ENCODE data around the gene PRR13. TPM values are rescaled to one million over a fixed set of nuclear protein-coding genes. Genes with fewer than 3 reads are reported as not detected.

The PRR13 gene
- total and polyA plus RNA-seq, 12 donors = 68.2 to 407 (median 129) TPM

GRCh38 chr12:53424626-53425514 is 16.7 kb upstream of the PRR13 start:
- Histone ChIP-seq H3K27me3 (no peaks in the 10 kb centered on the region), H3K4me3 (peak overlapping the region in 2 of 4 donors; percentile 24 to 52), H3K27ac (peak overlapping the region in 4 of 5 donors; percentile 39 to 91 (median 77)), H3K9me3 (replicated peaks in 1 of 3) (no peaks in the 10 kb centered on the region), H3K4me1 (replicated peaks in 1 of 2) (peaks cover 15 to 47% of the 10 kb centered on the region in 2 donors), H3K36me3 (replicated peaks in 1 of 2) (no peaks in the 10 kb centered on the region)
- 38 to 50% (median 42%) methylated on average over 8 to 9 of the region's 9 CpGs for WGBS, 4 donors
- peak; percentile 76 to 88 (median 85) for DNase-seq
- intact Hi-C loops (cut with DNase I) = loop anchor here in 1 of 2 donors (5.0 to 10.0 kb wide), 2 partner anchors 88 to 210 kb away; partner anchors contain the start of gene SP7
- TF ChIP-seq CTCF (IDR thresholded peaks at IDR 0.05) (no peak), POLR2A (IDR thresholded peaks at IDR 0.05) (peak in 1 of 2 donors; percentile 59)

- intact Hi-C loops (cut with DNase I) = loop anchor here in 1 of 2 donors (10.0 kb wide), 1 partner anchor 211 kb away; no protein-coding TSS in a partner anchor
- H3K27ac ChIP-seq = peak overlapping the region in 4 of 5 donors; percentile 39 to 91 (median 77)
- no peak for TF ChIP-seq POLR2A (IDR thresholded peaks at IDR 0.05)
- 43 to 52% (median 44%) methylated on average over 8 to 11 of the region's 11 CpGs for WGBS, 4 donors
- peak in 6 of 7 donors; percentile 53 to 70 (median 62) for DNase-seq
- H3K4me1 ChIP-seq (replicated peaks in 1 of 2) = peaks cover 15 to 49% of the 10 kb centered on the region in 2 donors
- no peaks in the 10 kb centered on the region for H3K9me3 ChIP-seq (replicated peaks in 1 of 3)
- H3K36me3 ChIP-seq (replicated peaks in 1 of 2) = no peaks in the 10 kb centered on the region
- no peaks in the 10 kb centered on the region for H3K27me3 ChIP-seq
- H3K4me3 ChIP-seq = peak overlapping the region in 2 of 4 donors; percentile 24 to 52
These were observed 15.9 kb upstream of the PRR13 start for GRCh38 chr12:53425515-53426150.

GRCh38 chr12:53427905-53428594 is 13.5 kb upstream of the PRR13 start:
- TF ChIP-seq CTCF (IDR thresholded peaks at IDR 0.05) (no peak), POLR2A (IDR thresholded peaks at IDR 0.05) (peak in 1 of 2 donors; percentile 44)
- DNase-seq = peak; percentile 56 to 87 (median 81)
- Histone ChIP-seq H3K9me3 (replicated peaks in 1 of 3) (no peaks in the 10 kb centered on the region), H3K4me3 (no peak overlapping the region), H3K27ac (peak overlapping the region in 3 of 5 donors; percentile 6 to 86 (median 80)), H3K36me3 (replicated peaks in 1 of 2) (peaks cover 0 to 7% of the 10 kb centered on the region in 2 donors), H3K4me1 (replicated peaks in 1 of 2) (peaks cover 15 to 40% of the 10 kb centered on the region in 2 donors), H3K27me3 (no peaks in the 10 kb centered on the region)
- 49 to 67% (median 50%) methylated on average over 7 of the region's 7 CpGs for WGBS, 4 donors
- intact Hi-C loops (cut with DNase I) = loop anchor here in 1 of 2 donors (10.0 kb wide), 1 partner anchor 213 kb away; no protein-coding TSS in a partner anchor

GRCh38 chr12:53428741-53429140 is 12.8 kb upstream of the PRR13 start:
- Histone ChIP-seq H3K9me3 (replicated peaks in 1 of 3) (no peaks in the 10 kb centered on the region), H3K27me3 (no peaks in the 10 kb centered on the region), H3K27ac (peak overlapping the region in 2 of 5 donors; percentile 80 to 86), H3K4me3 (no peak overlapping the region), H3K4me1 (replicated peaks in 1 of 2) (peaks cover 15 to 40% of the 10 kb centered on the region in 2 donors), H3K36me3 (replicated peaks in 1 of 2) (peaks cover 0 to 7% of the 10 kb centered on the region in 2 donors)
- no peak for TF ChIP-seq POLR2A (IDR thresholded peaks at IDR 0.05)
- TF ChIP-seq CTCF (IDR thresholded peaks at IDR 0.05) = no peak
- intact Hi-C loops (cut with DNase I) = loop anchor here in 1 of 2 donors (10.0 kb wide), 1 partner anchor 214 kb away; no protein-coding TSS in a partner anchor
- peak in 4 of 7 donors; percentile 29 to 51 (median 36) for DNase-seq
- 49 to 64% (median 54%) methylated on average over 7 of the region's 7 CpGs for WGBS, 4 donors

Measured in adrenal gland (tissue), 12 donors.